ENCODE measurements around the gene IFT122.
A peak's percentile ranks its signal among the peaks of the same experiment; 100 is the strongest.

The IFT122 gene

DNA sequence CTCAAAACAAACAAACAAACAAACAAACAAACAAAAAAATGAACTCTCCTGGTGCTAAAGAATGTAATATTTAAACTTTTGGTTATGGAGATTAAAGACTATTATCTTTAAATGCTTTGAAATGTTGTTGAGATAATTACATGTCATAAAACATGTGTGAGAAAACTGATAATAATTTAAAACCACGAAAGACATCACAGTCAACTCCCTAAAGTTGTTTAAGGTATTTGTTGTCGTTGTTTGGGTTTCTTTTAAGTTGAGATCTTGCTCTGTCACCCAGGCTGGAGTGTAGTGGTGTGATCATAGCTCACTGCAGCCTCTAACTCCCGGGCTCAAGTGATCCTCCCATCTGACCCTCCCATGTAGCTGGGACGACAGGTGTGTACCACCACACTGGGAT, 23.6 kb upstream of the IFT122 start:
- no peak for DNase-seq

DNA sequence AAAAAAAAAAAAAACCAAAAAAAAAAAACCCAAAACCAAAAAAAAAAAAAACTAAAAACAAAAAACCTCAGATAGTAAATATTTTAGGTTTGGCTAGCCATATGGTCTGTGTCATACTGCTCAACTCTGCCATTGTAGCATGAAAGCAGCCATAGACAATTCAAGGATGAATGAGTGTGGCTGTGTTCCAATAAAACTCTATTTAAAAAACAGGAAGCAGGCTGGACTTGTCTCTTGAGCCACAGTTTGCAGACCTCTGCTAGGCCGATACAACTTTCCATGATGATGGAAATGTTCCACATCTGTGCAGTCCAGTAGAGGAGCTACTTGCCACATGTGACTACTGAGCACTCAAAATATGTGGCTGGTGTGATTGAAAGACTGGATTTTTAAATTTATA, 22.7 kb upstream of the IFT122 start:
- DNase-seq, result no peak

DNA sequence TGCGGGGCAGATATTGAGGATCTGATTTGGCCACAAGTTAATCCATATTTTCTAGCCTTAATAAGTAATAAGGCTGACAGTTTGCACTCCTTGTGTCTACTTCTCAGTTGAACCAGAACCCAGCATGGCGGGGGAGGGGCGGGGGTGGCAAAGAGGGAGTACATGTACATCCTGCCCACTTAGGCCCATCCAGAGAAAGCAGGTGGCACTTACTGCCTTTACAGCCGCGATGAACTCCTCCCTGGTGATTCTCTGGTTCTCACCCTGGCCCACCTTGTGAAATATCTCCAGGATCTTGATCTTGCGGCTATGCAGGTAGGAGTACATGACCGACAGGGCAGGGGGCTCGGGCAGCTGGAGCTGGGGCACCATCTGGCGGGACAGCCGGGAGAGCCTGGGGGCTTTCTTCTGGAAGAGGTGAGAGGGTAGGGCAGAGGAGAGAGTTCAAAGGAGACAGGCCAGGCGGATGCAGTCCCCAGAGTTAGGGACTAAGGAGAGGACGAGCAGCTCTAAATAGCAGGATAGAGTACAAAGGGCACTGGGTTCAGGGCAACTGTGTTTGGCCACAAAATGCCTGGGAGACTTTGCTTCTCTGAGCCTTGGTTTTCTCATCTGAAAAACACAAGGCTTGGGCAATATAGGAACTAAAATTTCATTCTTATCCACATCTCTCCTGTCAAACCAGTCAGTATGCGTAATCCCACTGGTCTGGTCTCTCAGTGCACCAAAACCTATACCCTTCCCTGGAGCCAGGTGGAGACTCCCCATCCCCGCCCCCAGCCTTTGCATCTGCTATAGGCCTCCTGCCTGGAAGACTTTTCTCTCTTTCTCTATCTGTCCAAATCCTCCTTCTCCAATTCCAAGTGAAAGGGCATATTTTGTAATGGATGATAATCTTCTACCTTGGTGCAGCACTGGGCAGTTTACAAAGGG, 21.7 kb upstream of the IFT122 start:
- no peak for DNase-seq

GRCh38 chr3:129419476-129419875, 20.5 kb upstream of the IFT122 start:
- no peak for DNase-seq

DNA sequence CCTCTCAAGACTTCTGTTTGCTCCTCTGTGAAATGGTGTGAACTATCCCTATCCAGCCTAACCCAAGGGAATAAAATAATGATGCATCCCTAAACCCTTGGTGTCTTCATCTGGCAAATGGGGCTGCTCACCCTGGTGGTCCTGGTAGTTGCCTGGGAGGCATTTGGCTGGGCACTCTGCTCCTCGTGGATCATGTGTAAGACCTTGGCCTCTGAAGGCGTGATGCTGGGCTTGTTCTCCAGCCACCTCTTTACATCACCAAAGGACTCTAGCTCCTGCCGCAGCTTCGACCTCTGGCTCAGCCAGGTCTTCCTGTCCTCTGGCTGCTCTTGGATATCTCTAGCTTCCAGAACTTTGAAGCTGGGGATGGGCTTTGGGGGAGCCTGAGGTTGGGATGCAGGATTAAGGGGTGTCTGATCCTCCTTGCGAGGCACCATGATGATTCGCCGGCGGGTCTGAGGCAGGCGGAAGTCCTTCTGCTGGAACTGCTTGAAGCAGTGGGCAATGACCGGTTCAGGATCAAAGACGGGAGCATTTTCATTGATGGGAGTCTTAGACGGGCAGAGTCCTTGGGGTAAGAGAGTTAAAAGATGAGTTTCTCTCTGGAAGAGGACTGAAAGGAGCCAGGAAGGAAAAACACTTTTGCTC, 18.7 kb upstream of the IFT122 start:
- DNase-seq, result no peak

GRCh38 chr3:129421988-129422745, 17.9 kb upstream of the IFT122 start:
- DNase-seq, result no peak

DNA sequence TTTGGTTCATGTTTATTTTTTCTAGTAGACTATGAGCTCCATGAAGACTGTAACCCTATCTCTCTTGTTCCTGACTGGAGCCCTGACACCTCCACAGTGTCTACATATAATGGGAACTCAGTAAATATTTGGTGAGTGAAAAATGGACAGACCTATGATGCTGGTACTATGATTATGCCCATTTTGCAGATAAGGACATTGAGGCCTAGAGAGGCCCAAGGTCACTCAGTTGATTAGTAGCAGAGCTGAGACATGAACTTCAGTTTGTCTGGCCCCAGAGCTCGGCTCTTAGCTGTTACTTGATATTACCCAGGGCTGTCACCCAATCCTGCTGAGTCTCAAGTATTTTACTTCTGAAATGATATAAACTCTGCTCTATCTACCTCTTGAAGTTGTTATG, 17.1 kb upstream of the IFT122 start:
- no peak for DNase-seq

DNA sequence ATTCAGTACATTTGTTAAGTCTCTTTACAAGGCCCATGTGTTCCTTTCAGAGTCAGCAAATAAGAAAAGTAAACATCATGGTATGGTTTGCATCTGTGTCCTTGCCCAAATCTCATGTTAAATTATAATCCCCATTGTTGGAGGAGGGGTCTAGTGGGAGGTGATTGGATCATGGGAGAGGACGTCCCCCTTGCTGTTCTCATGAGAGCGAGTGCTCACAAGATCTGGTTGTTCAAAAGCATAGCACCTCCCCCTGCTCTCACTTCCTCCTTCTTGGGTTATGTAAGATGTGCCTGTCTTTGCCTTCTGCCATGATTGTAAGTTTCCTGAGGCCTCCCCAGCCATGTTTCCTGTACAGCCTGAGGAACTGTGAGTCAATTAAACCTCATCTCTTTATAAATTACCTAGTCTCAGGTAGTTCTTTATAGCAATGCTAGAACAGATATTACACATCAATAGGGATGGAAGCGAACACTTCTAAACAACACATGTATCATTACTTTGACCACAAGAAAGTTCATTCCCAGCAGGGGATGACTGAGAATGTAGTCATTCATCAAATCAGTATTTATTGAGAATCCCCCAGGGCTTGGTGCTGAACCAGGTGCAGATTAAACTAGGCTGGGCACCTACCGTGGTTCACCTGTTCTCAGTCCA, 15.7 kb upstream of the IFT122 start:
- DNase-seq, result no peak

GRCh38 chr3:129425213-129425612, 14.8 kb upstream of the IFT122 start:
- no peak for DNase-seq

GRCh38 chr3:129425619-129426018, 14.4 kb upstream of the IFT122 start:
- DNase-seq, result no peak

DNA sequence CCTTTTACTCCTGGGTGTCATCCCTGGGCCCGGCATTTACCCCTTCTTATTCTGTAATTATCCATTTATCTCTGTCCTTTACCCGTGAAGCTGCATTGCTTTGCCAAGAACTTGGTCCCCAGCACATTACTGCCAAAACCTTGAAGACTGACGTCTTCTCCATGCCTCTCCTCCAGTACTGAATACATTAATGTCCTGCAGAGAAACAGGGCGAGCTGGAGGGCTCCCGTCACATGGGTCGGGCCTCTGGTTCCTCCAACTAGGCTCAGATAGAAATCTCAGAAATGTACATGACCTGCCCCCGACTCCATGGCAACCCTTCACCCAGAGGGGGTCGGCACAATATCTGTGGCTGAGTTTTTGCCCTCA, 12.0 kb upstream of the IFT122 start:
- no peak for DNase-seq

DNA sequence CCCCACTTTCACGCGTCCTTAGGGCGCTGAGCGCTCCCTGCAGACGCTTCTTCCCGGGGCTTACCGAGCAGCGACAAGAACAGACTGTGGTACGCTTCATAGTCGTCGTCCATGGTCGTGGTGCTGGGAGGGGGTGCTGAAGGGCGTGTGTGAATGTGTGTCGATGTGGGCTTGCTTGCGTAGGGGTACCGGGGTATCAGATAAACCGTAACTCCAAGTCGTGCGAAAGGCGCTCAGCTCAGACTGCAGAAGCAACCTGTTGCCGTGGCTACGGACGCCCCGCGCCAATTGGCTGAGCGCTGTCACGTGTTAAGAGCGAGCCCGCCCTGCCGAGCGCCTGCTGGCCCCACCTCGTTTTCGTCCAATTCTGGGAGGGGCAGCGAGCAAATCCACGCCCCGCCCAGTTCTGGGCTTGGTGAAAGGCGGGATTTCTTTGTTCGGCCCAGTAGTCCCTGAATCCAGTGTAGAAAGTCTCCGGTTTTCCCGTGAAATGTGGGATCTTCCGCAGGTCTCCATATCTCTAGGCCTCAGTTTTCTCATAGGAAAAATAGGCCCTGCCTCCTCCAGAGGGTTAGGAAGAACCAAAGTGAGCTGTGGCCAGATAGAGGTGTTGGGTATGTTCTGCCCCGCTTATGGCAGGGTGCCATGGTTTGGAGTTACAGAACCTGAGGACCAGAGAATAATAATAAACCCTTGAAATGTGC, 11.5 kb upstream of the IFT122 start, which contains the start of gene EFCAB12:
EFCAB12 (minus strand) TSS at position 261 of the 704 bp plus-strand sequence; CDS start at position 113, 148 bp downstream.
- peak; percentile 88 for DNase-seq

- DNase-seq, result no peak
Observed at GRCh38 chr3:129429080-129429451, 11.0 kb upstream of the IFT122 start.

DNA sequence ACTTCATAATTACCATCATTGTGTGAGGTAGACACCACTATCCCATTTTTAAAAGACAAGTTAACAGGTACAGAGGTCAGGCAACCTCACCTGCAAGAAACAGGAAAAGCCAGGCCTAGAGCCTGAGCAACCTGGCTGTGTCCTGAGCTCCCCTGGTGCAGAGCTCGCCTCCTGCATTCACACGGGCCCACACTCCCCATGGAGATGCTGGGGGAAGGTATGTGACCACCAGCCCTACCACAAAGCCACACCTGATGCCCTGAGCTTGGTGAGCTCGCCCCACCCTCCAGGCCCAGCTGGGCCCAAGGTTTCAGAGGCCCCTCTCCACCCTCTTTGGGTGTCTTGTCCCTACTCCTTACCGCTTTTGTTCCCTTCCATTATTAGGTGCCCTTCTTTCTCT, 10.4 kb upstream of the IFT122 start:
- no peak for DNase-seq

GRCh38 chr3:129432036-129432435, 8.0 kb upstream of the IFT122 start:
- DNase-seq, result no peak

- DNase-seq, result no peak
Observed at GRCh38 chr3:129432671-129433070, 7.4 kb upstream of the IFT122 start.

- DNase-seq, result no peak
Observed at GRCh38 chr3:129433565-129433964, 6.5 kb upstream of the IFT122 start.

DNA sequence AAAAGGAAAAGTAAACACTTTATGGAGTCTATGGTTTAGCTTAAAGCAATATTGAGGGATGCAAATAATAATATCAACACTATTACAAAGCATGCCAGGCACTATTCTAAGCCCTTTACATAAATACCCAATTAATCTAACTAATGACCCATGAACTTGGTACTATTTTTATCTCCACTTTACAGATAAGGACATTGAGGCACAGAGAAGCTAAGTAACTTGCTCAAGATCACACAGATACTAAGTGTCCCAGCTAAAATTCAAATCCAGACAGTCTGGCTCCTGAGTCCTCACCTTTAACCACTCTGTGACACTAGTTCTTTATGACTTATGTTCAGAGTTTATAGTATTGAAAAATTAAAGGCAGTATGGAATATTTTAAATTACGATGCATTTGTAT, 5.9 kb upstream of the IFT122 start:
- DNase-seq, result no peak

GRCh38 chr3:129435367-129435766, 4.7 kb upstream of the IFT122 start:
- no peak for DNase-seq

- DNase-seq, result no peak
Observed at GRCh38 chr3:129439226-129439816, 703 bp upstream of the IFT122 start.

DNA sequence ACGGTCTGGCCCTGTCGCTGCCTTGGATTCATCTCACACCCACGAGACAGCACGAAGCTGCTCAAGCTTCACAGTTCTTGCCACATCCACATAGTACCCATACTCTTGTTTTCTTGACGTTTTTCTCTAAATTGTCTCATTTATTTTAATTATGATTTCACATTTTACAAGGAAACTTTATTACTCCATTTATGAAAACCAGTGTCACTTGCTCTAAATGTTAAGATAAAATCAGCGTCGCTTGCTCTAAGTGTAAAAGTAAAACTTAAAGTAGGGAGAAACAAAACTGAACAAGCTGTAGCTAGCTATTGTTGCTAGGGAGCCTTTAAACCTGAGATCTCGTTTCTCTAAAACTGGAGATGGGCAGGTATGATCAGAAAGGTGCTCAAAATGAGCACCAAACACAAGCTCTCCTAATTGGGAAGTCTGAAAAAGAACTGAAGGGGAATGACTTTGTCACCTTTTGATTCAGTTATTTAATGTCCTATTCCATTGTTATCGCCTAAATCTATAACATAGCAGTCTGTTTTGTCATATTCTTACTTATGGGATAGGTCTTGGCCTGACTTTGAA, 680 bp downstream of the IFT122 start:
- no peak for DNase-seq

Measured in fibroblast of skin of back (primary cell).